HuH-7.5 (cell line): ENCODE results near the gene LONRF3.

Source experiments
- DNase-seq: peaks from one replicate; pipeline ENCODE4 v3.0.0; 2011; ENCODE audit warnings: low spot score

Gene LONRF3

DNA sequence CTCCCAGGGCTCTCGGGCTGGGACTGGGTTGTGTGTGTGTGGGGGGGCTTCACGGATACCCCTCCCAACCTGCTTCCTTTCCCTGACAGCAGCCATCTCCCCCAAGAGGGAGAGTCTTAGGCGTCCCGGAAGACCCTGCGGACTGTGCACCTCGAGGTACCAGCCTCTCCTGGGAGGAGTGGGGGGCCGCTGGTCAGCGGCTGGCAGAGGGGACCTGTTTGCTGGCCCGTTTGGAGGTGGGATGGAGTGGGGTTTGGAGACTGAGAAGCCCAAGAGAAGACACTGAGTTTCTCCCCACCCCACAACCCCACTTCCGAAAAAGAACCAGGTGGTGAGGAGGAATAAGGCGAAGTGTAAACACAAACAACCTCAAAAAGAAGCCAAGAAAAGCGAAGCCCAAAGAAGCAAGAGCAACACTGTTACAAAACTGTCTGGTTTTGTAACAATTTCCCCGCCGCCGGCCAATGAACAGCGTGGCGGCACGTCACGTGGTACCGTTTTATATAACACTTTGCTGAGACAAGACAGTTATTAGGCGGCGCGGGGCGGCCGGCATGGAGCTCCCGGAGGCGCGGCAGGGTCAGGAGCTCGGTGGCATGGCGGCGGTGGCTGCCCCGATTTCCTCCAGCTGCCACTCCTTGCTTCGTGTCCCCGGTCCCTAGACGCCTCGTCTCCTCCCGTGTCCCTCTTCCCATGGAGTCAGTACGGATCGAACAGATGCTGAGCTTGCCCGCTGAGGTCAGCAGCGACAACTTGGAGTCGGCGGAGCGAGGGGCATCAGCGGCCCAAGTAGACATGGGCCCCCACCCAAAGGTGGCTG lies at the start of gene LONRF3:
Gene LONRF3, plus strand, starts transcription at position 531 of the 820 bp plus-strand sequence. Its CDS starts 163 bp downstream, at position 694.
- no peak for DNase-seq

GRCh38 chrX:118928151-118928550 lies 46.3 kb upstream of the LONRF3 start:
- DNase-seq = no peak

- DNase-seq = no peak
Measured at GRCh38 chrX:118935352-118935751, 39.1 kb upstream of the LONRF3 start.

DNA sequence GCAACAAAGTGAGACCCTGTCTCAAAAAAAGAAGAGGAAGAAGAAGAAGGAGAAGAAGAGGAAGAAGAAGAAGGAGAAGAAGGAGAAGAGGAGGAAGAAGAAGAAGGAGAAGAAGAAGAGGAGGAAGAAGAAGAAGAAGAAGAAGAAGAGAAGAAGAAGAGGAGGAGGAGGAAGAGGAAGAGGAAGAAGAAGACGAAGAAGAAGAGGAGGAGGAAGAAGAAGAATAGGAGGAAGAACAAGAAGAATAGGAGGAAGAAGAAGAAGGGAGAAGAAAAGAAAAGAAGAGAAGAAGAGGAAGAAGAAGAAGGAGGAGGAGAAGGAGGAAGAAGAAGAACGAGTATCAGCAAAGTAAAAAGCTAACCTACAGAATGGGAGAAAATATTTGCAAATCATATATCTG lies 33.3 kb upstream of the LONRF3 start:
- DNase-seq = no peak

DNA sequence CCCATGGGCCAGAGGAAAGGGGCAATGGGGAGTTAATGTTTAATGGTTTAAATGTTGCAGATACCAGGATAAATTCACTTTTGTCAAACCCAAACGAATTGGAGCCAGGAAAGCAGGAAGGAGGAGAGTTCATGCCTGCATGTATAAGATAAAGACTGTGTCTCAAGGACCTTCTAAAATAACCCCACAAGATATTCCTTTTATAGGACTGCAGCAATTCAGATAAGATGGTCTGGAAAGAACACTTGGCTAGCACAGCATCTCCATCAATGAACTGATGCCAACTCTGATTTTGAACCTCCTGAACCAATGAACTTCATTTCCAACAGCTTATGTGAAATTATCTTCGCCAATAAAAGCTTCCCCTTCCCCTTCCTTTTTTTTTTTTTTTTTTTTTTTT lies 31.3 kb upstream of the LONRF3 start:
- DNase-seq = no peak

GRCh38 chrX:118945921-118946320 lies 28.5 kb upstream of the LONRF3 start:
- DNase-seq = no peak

- DNase-seq = no peak
Measured at GRCh38 chrX:118948270-118948669, 26.1 kb upstream of the LONRF3 start.

GRCh38 chrX:118961866-118962560 lies 12.4 kb upstream of the LONRF3 start:
- DNase-seq = no peak

DNA sequence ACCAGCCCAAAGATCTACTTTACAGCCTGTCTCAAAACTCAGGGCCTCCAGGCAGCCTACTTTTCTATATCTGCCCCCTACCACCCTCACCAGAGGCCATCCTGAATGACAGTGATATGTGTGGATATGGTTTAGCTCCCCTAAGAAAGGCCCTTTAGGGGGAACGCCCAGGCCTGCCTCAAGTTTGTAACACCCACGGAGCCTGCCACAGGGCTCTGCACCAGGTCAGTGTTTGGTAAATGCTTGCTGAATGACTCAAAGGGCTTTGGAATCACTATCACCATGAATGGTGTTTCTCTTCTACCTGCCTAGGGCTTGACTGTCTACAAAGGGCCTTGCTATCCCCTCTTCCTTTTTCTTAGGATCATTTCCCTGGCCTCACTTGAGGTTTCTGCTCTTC lies 11.3 kb upstream of the LONRF3 start:
- no peak for DNase-seq

GRCh38 chrX:118964252-118964651 lies 10.2 kb upstream of the LONRF3 start:
- DNase-seq = no peak

GRCh38 chrX:118965395-118965794 lies 9.0 kb upstream of the LONRF3 start:
- DNase-seq = no peak

GRCh38 chrX:118968031-118968430 lies 6.4 kb upstream of the LONRF3 start:
- no peak for DNase-seq

DNA sequence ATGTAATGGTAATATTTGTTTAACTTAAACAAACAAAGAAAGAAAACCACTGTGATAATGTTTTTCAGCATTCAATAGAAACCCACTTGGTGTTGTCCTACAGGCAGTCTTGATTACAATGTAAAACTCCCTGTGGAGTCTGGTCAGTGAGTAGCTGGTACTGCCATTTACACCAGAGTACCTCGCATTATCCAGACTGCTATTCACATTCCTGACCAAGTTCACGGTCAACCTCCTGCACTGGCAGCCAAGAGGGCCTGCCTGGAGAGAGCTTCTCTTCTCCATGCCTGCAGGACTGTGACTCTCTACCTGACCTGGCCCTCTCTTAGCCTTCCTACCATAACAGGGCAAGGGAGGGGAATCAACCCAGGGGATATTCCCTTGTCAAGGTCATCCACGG lies 2.9 kb upstream of the LONRF3 start:
- no peak for DNase-seq

GRCh38 chrX:118973389-118974087 lies 880 bp upstream of the LONRF3 start:
- no peak for DNase-seq

- DNase-seq = peak; percentile 32
Measured at GRCh38 chrX:118974908-118975671, 672 bp downstream of the LONRF3 start.

DNA sequence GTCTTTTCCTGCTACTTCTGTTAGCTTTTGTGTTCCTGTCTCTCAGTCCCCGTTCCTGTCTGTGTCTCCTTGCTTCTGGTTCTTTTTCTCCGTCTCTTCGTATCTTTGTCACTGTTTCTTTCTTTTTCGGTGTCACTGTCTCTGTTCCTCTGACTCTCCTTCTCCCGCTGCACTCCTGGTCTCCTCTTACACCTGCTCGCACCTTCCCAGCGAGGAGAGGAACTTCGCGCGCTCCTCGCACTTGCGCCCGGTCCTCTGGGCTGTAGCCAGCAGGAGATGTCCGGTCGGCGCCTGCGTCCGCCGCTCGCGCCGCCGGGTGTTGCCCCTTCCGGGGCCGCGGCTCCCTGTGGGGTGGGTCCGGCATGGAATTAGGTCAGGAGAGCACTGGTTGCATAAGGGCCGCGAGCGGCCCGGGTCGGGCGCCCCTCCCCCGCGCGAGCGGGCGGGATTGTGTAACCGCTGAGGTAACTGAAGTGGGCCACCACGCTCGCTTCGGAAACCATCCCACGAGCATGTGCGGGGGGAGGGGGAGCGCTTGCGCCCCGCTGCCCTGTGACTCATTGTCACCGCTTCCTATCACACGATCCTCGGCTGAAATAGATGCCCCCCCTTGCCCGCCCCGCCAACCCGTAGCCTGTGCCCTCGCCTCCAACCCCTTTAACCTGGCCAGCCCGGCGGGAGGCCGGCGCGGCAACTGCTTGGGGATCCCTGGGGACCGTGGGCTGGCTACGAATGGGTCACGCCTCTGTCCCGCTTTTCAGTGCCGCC lies 1.6 kb downstream of the LONRF3 start:
- DNase-seq = peak; percentile 62

- peak; percentile 40 for DNase-seq
Measured at GRCh38 chrX:118976599-118977340, 2.4 kb downstream of the LONRF3 start.

- no peak for DNase-seq
Measured at GRCh38 chrX:118977424-118977823, 3.0 kb downstream of the LONRF3 start.

GRCh38 chrX:118978451-118978850 lies 4.0 kb downstream of the LONRF3 start:
- DNase-seq = no peak

DNA sequence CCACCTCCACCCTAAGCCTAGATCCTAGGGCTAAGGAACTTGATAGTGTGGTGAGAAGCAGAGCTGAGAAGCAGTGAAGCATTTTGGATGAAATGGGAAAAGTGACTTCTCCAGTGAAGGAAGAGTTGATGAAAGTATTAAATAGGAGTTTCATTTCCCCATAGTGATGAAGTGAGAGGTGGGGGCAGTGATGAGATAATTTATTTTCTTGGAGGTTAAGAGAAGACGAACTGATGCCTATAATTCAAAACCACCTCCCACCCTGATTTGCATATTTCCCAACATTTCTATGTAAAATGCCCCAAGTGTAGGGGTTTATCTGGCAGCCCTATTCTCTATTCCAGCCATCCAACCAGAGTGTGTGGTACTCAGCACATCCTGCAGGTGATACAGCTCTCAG lies 6.3 kb downstream of the LONRF3 start:
- DNase-seq = no peak

DNA sequence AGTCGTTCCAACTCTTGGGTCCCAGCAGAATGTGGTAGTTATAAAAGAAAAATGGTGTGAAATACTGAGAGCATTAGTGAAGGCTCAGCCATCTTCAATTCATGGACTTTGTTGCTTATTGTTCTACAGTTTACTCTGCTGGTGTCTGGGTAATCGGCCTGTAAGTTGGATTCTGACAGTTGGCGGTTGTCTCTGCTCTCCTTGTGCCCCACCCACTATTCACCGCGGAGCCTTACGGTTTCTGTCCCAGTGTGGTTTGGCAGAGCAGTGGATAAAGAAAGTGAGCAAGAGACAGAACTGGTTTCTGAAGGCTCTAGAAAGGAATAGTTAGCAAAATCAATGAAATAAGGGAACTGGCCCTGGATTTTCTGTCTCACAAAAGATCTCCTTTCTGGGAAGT lies 9.1 kb downstream of the LONRF3 start:
- DNase-seq = no peak
